HG02981 (cell line): ENCODE data around the gene ZDHHC9.

Source experiments
- ATAC-seq: cut with Tn5 transposase; IDR thresholded peaks from one replicate; pipeline ENCODE4 v1.9.1; 2021; ENCODE audit warnings: mild to moderate bottlenecking, moderate library complexity; ENCODE audit not compliant: unreplicated experiment

The ZDHHC9 gene

DNA sequence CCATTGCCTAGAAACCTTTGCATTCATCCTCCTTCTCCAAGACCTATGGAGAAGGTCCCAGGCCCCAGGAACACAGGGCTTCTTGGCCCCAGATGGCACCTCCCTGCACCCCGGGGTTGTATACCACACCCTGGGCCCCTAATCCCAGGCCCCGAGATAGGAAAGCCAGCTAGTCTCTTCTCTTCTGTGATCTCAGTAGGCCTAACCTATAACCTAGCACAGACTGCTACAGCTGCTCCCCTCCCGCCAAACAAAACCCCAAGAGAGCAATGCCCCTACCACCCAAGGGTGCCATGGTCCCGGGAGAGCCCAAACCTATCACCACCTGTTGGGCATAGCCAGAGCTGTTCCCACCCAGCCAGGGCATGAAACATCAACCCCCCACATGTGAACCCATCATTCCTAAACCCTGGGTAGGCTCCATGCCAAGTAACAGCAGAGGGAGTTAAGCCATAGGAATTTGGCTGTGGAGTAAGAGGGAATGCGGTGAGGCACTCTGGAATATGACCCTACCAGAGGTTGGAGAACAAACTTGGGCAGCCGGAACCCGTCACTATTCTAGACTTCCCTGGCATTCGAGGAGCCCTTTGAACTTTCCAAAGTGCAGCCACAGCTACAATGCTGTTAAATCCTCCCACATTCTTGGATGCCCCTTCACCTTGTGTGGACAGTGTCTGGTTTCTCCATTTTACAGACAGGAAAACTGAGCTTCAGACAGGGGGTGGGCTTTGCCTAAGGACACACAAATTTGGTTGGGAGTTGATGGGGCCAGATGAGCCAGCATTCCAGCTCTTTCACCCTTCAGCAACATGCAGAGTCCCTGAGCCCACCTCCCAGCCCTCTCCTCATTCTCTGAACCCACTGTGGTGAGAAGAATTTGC is 74.9 kb downstream of the ZDHHC9 start:
- ATAC-seq: no peak

DNA sequence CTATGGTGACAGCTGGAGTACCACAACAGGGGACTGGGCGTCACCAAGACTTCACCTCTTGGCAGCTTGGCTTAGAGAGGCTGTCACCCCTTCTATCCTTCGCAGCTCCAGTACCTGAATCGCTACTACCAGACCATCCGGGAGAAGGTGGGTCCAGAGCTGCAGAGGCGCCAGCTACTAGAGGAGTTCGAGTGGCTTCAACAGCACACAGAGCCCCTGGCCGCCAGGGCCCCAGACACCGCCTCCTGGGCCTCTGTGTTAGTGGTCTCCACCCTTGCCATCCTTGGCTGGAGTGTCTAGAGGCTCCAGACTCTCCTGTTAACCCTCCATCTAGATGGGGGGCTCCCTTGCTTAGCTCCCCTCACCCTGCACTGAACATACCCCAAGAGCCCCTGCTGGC is 75.5 kb downstream of the ZDHHC9 start:
- ATAC-seq: no peak

DNA sequence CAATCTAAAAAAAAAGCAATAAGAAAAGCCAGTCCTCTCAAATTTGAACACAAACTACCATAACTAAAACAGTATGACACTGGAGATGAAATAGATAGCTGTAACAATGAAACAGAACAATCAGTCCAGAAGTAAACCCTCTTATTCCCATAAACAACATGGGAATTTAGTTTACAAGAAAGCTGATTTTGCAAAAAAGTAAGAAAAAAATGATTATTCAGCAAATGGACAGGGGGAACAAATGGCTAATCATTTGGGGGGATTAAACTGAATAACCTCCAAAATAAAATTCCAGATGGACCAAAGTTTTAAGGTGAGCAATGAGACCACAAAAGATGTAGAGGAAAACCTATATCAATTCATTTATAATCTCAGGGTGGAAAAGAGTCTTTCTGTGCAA is 80.0 kb downstream of the ZDHHC9 start:
- ATAC-seq: no peak

GRCh38 chrX:129762448-129762847 is 81.2 kb downstream of the ZDHHC9 start:
- no peak for ATAC-seq

GRCh38 chrX:129761596-129761995 is 82.1 kb downstream of the ZDHHC9 start:
- no peak for ATAC-seq

DNA sequence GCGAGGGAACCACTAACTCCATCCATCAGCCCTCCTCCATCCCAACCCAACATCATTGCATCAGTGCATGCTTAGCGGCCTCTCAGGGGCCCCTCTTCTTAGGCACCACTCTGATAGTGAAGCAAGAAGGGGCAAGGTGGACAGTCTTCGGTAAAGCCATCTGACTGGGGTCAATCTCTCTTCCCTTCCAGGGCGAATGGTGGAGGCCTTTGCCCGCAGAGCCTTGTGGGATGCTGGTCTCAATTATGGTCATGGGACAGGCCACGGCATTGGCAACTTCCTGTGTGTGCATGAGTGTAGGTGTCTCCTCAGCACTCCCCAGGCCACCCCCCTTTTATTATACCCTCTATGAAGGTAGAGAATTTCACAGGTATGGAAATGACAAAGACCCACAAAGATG is 82.7 kb downstream of the ZDHHC9 start:
- ATAC-seq: no peak

DNA sequence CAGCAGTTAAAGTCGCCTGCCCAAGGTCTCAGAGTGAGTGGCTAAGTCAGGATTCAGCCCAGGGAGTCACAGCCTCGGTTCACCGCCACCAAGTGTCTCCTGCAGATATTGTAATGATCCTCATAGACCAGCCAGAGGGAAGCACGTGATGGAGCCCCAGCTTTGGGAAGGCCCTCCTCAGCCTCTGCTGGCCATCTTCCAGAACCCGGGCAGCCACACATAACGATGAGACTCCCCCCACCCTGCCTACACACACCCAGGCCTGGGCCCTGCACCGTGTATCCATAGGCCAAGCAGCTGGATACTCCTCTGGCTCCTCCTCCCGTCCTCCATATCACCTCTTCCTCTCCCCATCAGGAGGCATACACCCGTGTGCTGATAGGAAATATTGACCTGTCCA is 83.5 kb downstream of the ZDHHC9 start:
- no peak for ATAC-seq

DNA sequence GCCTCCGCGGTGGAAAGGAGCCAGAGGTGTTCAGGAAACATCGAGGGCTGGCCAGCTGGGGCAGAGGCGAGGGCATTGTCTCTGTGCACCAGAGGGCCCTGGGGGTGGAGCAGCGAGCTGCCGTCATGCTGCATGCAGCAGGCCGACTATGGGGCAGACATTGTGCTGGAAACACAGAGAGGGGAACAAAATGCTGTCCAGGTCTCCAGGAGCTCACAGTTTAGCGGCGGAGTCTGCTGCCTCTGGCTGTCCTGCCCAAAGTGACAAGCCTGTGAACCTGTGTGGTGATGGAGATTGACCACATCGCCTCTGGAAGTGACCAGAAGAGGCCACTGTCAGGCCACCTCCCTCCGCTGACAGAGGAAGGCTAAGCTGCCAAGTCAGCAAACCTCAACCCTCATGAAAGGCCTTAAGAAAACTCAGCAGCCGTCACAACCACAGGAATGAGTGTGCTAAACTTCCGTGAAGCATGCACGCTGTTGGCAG is 84.1 kb downstream of the ZDHHC9 start:
- ATAC-seq: peak; percentile 36

DNA sequence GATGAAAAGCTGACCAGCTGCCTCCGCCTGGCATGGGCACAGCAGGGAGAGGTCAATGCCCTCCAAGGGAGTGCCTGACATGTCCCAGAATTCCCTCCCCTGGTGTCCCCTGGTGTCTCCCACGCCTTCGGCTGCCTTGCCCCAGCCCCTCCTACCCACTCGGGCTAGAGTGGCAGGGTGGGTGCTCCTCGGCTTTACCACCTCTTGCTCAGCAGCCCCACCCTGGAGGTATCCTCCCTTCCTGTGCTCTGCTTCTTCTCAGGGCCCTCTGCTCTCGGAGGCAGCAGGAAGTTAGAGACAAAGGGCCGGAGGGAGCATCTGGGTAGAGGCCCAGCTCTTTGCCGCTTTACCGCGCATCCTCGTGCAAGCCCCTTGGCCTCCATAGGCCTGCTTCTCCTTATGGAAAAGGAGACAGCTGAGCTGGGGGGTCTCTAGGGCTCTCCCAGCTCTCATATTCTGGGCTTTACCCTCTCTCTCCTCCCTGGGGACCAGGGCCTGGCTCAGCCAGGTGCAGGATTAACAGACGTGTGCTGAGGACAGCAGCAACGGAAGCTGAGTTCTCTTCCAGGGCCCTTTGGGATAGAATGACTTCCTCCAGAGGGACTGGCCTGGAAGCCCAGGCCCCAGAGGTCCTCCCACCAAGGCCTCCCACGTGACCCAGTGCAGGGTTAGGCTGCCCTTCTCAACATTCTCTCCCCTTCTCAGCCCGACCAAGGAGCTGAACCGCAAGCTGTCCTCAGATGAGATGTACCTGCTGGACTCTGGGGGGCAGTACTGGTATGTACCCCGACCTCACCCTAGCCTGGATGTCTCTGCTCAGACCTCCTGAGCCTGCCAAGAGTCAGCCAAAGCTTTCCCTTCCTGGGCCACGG is 87.7 kb downstream of the ZDHHC9 start:
- no peak for ATAC-seq

DNA sequence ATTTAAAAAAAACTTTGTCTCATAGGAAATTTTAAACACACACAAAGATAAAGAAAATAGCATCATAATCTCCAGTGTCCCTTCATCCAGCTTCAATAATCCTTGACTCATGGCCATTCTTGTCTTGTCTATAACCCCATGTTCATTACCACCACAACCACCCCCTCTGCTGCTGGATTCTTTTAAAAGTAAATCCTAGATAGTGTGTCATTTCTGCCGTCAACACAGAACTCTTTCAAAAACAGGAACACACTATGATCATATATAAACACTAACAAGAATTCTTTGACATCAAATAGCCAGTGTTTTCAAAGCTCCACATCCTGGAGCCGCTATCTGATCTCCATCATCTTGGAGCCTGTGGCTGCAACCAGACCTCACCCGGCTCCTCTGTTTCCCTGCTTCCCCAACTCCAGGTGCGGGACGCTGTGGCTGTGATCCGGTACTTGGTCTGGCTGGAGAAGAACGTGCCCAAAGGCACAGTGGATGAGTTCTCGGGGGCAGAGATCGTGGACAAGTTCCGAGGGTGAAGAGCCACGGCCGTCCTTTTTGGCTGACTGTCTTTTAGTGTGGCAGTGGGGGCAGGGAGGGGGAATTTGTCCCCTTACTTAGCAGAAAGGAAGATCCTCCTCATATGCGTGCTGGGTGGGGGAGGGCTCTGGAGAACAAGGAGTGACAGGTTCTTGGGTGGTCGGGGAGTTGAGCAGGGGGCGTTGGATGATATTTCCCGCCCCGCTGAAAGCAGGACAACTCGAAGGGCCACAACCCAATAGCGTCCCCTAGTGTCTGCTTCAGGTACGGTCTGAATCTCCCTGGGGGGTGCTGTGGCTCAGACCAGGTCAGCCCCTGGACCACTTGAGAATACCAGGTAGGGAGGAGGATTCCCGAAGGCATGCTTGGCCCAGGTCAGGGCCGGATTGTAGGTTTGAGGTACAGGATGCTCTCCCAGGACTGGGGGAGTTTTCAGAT is 89.3 kb downstream of the ZDHHC9 start:
- ATAC-seq: no peak
